Mesendoderm (in vitro differentiated cells): Measurements from ENCODE around the gene CFAP57.

ENCODE experiments used
- DNase-seq: peaks from one replicate; pipeline ENCODE4 v3.0.0; 2013
- H2AK5ac ChIP-seq: 2 replicates; pipeline ENCODE4 v1.6.1; 2013; ENCODE audit warnings: low read length, inconsistent platforms
- H2BK120ac ChIP-seq: 2 replicates; pipeline ENCODE4 v1.6.1; 2013; ENCODE audit warnings: low read depth, mild to moderate bottlenecking, low read length, moderate library complexity, mixed read lengths
- H2BK15ac ChIP-seq: replicated peaks from 2 replicates; pipeline ENCODE4 v1.6.1; 2013; ENCODE audit warnings: low read depth, mild to moderate bottlenecking, moderate library complexity
- H2BK5ac ChIP-seq: 2 replicates; pipeline ENCODE4 v1.6.1; 2013; ENCODE audit warnings: low read length, inconsistent platforms
- H3K18ac ChIP-seq: 2 replicates; pipeline ENCODE4 v1.6.1; 2013; ENCODE audit warnings: mild to moderate bottlenecking, low read length, mixed read lengths
- H3K23ac ChIP-seq: one replicate; pipeline ENCODE4 v1.6.1; 2013; ENCODE audit warnings: low read length
- H3K27ac ChIP-seq: 2 replicates; pipeline ENCODE4 v1.5.1; 2013; ENCODE audit warnings: low read depth, mild to moderate bottlenecking, inconsistent platforms, low read length, moderate library complexity
- H3K27me3 ChIP-seq: 2 replicates; pipeline ENCODE4 v1.6.1; 2013; ENCODE audit warnings: low read length, control low read depth, mild to moderate bottlenecking, inconsistent platforms; ENCODE audit not compliant: insufficient read depth, poor library complexity
- H3K36me3 ChIP-seq: 2 replicates; pipeline ENCODE4 v1.6.1; 2013; ENCODE audit warnings: low read length, inconsistent platforms; ENCODE audit not compliant: control insufficient read depth, insufficient read depth
- H3K4ac ChIP-seq: one replicate; pipeline ENCODE4 v1.6.1; 2013; ENCODE audit warnings: low read depth, mild to moderate bottlenecking, low read length, moderate library complexity
- H3K4me1 ChIP-seq: 2 replicates; pipeline ENCODE4 v1.6.1; 2013; ENCODE audit warnings: low read depth, low read length, inconsistent platforms; ENCODE audit not compliant: control insufficient read depth
- H3K4me2 ChIP-seq: 2 replicates; pipeline ENCODE4 v1.6.1; 2013; ENCODE audit warnings: low read length
- H3K4me3 ChIP-seq: 2 replicates; pipeline ENCODE4 v1.5.1; 2013; ENCODE audit warnings: mild to moderate bottlenecking, low read length
- H3K56ac ChIP-seq: one replicate; pipeline ENCODE4 v1.6.1; 2013; ENCODE audit warnings: low read length
- H3K79me1 ChIP-seq: 2 replicates; pipeline ENCODE4 v1.6.1; 2013; ENCODE audit warnings: low read length, inconsistent platforms
- H3K79me2 ChIP-seq: 2 replicates; pipeline ENCODE4 v1.6.1; 2013; ENCODE audit warnings: mild to moderate bottlenecking, low read length; ENCODE audit not compliant: control insufficient read depth, insufficient read depth
- H3K9ac ChIP-seq: 2 replicates; pipeline ENCODE4 v1.6.1; 2013; ENCODE audit warnings: low read length, inconsistent platforms
- H4K5ac ChIP-seq: one replicate; pipeline ENCODE4 v1.6.1; 2013; ENCODE audit warnings: low read length
- H4K8ac ChIP-seq: one replicate; pipeline ENCODE4 v1.6.1; 2013; ENCODE audit warnings: low read depth, mild to moderate bottlenecking, control low read depth, low read length, moderate library complexity
- WGBS: extraction: QIAGEN DNeasy Blood & Tissue Kit; methylation state at CpG from one replicate; pipeline ENCODE4 v1.1.7; 2013; ENCODE audit warnings: low lambda C conversion rate, missing lambda C conversion rate; ENCODE audit not compliant: insufficient coverage; ENCODE audit errors: extremely low coverage; 5-methylcytosine and 5-hydroxymethylcytosine counted together

CFAP57 gene

DNA sequence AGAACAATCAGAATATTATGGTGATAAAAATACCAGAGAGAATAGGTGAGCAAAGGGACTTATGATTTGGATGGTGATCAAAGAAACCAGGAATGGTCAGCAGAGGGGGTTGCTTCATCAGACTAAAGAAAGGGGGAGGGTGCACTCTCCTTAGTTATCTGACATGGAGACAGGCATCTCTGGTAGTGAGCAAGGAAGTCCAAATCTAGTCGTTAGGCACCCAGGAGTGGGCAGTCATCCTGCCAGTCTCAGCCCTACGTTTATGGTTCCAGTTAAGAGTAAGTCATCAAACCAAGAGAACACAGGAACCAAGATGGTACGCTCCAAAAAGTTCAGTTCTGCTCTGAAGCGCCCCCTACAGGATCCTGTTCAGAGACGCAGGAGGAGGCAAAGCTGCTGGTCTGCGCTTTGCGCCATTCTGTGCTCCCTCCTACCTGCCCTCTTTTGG, 28.7 kb upstream of the CFAP57 start:
- no peak overlapping the region for H3K4me3 ChIP-seq
- DNase-seq: peak; percentile 82
- H3K4ac ChIP-seq: no peak overlapping the region
- H2BK120ac ChIP-seq: no peak overlapping the region
- H3K79me1 ChIP-seq: no peaks in the 10 kb centered on the region
- no peak overlapping the region for H3K4me2 ChIP-seq
- H2BK5ac ChIP-seq: no peak overlapping the region
- no CpG with 5 or more reads among the region's 7 CpGs for WGBS
- no peaks in the 10 kb centered on the region for H3K4me1 ChIP-seq
- no peak overlapping the region for H3K18ac ChIP-seq
- no peak overlapping the region for H3K23ac ChIP-seq
- H3K27ac ChIP-seq: no peak overlapping the region
- no peaks in the 10 kb centered on the region for H3K36me3 ChIP-seq
- no peak overlapping the region for H2BK15ac ChIP-seq
- H3K79me2 ChIP-seq: no peaks in the 10 kb centered on the region
- no peak overlapping the region for H3K56ac ChIP-seq
- H4K8ac ChIP-seq: no peak overlapping the region
- no peak overlapping the region for H2AK5ac ChIP-seq
- no peak overlapping the region for H3K9ac ChIP-seq
- no peaks in the 10 kb centered on the region for H3K27me3 ChIP-seq
- H4K5ac ChIP-seq: no peak overlapping the region

DNA sequence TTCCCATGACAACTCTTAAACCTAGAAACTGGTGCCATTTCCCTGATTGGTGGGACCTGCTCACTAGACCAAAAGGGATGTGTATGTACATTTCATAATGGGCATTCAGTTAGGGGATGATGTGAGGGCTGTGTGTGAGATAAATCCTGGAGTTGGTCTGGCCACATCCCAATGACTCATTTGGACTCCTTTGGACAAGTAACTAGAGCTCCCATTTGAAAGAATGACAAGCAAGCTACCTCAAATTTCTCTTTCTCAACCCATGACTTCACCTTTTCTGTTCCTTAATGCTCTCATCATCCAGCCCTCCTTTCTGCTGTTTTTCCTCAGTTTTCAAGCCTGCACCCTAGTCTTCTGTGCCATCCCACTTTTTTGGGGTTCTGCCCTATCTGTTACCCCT, 27.9 kb upstream of the CFAP57 start:
- no peak overlapping the region for H3K18ac ChIP-seq
- no peak overlapping the region for H3K56ac ChIP-seq
- H3K27ac ChIP-seq: no peak overlapping the region
- DNase-seq: no peak
- H3K4ac ChIP-seq: no peak overlapping the region
- no peaks in the 10 kb centered on the region for H3K36me3 ChIP-seq
- no peak overlapping the region for H3K4me3 ChIP-seq
- H2BK5ac ChIP-seq: no peak overlapping the region
- H4K8ac ChIP-seq: no peak overlapping the region
- no peak overlapping the region for H3K4me2 ChIP-seq
- no peaks in the 10 kb centered on the region for H3K79me1 ChIP-seq
- no peak overlapping the region for H2BK15ac ChIP-seq
- H4K5ac ChIP-seq: no peak overlapping the region
- H2AK5ac ChIP-seq: no peak overlapping the region
- H2BK120ac ChIP-seq: no peak overlapping the region
- no peaks in the 10 kb centered on the region for H3K27me3 ChIP-seq
- no peaks in the 10 kb centered on the region for H3K79me2 ChIP-seq
- no peaks in the 10 kb centered on the region for H3K4me1 ChIP-seq
- H3K9ac ChIP-seq: no peak overlapping the region
- no peak overlapping the region for H3K23ac ChIP-seq

DNA sequence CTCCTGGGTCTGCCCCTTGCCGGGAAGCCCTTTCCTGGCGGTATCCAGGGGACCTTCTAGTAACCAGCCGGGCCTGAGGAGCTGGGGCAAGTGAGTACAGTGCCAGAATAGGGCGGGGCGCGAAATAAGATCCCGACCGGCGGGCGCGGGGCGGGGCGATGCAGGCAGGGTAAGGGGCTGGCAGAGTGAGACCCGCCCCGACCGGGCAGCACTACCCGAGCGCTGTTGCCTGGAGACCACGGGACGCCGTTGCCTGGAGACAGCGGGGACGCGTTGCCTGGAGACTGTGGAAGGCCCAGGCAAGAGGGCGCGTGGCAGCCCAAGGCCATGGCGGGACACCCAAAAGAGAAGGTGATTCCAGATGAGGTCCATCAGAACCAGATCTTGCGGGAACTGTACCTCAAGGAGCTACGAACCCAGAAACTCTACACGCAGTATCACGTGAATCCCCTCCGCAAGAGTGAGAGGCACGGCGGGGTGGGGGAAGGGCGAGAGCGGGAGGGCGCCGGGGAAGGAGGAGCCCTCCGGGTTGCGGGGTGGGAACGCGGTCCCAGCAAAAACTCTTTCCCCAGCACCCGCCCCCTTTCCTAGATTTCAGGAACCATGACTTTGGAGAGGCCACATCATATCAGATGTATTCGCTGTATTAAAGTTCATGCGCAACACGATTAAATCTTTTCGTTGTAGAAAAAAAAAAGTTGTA, 24.4 kb upstream of the CFAP57 start:
- H4K8ac ChIP-seq: no peak overlapping the region
- H3K27ac ChIP-seq: no peak overlapping the region
- no peaks in the 10 kb centered on the region for H3K36me3 ChIP-seq
- H3K27me3 ChIP-seq: no peaks in the 10 kb centered on the region
- DNase-seq: peak; percentile 99
- no peak overlapping the region for H3K4ac ChIP-seq
- no peaks in the 10 kb centered on the region for H3K79me1 ChIP-seq
- H2BK5ac ChIP-seq: no peak overlapping the region
- WGBS: no CpG with 5 or more reads among the region's 47 CpGs
- no peaks in the 10 kb centered on the region for H3K4me1 ChIP-seq
- no peak overlapping the region for H3K56ac ChIP-seq
- no peak overlapping the region for H3K9ac ChIP-seq
- H3K4me3 ChIP-seq: peak overlapping the region; percentile 46
- H3K79me2 ChIP-seq: no peaks in the 10 kb centered on the region
- no peak overlapping the region for H3K23ac ChIP-seq
- H3K18ac ChIP-seq: no peak overlapping the region
- no peak overlapping the region for H2BK15ac ChIP-seq
- H3K4me2 ChIP-seq: peak overlapping the region; percentile 88
- H4K5ac ChIP-seq: no peak overlapping the region
- H2BK120ac ChIP-seq: no peak overlapping the region
- no peak overlapping the region for H2AK5ac ChIP-seq

DNA sequence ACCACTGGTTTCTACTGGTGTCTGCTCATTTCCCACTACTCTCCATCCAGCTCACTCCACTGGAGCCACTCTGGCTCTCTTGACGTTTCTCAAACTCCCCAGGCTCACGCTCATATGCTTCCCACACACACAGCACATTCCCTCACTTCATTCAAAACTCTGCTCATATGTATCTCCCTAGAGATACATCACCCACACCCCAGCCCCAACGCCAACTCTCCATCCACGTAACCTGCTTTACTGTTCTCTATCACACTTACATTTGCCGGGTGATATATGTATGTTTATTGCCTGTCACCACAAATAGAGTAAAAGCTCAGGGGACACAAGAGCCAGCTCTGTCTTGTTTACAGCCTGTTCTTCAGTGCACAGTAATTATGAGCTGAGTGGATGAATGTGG, 22.2 kb upstream of the CFAP57 start:
- Histone ChIP-seq H3K27ac (no peak overlapping the region), H4K5ac (no peak overlapping the region), H3K4me1 (no peaks in the 10 kb centered on the region), H3K79me2 (no peaks in the 10 kb centered on the region), H3K4me3 (no peak overlapping the region), H3K36me3 (no peaks in the 10 kb centered on the region), H4K8ac (no peak overlapping the region), H3K56ac (no peak overlapping the region), H3K23ac (no peak overlapping the region), H3K27me3 (no peaks in the 10 kb centered on the region), H2BK15ac (no peak overlapping the region), H3K18ac (no peak overlapping the region), H3K79me1 (no peaks in the 10 kb centered on the region), H2BK5ac (no peak overlapping the region), H3K4me2 (no peak overlapping the region), H3K9ac (no peak overlapping the region), H3K4ac (no peak overlapping the region), H2BK120ac (no peak overlapping the region), H2AK5ac (no peak overlapping the region)
- no CpG with 5 or more reads among the region's 5 CpGs for WGBS
- DNase-seq: no peak

DNA sequence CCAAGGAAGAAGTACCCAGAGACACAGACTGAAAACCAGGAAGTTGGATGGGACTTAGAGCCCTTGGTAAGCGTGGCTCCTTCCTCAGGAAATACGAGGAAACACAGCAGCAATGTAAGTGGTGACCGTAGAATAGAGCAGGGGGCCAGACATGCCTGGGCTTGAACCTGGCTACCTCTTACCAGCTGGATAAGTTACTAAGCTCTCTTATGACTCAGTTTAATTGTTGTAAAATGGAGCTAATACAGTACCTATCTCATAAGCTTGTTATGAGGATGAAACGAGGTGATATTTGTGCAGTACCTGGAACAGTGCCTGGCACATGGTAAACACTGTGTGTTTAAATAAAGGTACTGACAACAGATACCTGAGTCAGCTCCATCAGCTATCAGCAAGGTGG, 19.3 kb upstream of the CFAP57 start:
- no peak overlapping the region for H2BK15ac ChIP-seq
- H3K4me3 ChIP-seq: no peak overlapping the region
- H3K4me2 ChIP-seq: no peak overlapping the region
- peak overlapping the region; percentile 66 for H2BK120ac ChIP-seq
- H3K9ac ChIP-seq: no peak overlapping the region
- no peaks in the 10 kb centered on the region for H3K36me3 ChIP-seq
- H3K79me1 ChIP-seq: no peaks in the 10 kb centered on the region
- no peaks in the 10 kb centered on the region for H3K27me3 ChIP-seq
- H3K18ac ChIP-seq: no peak overlapping the region
- H4K5ac ChIP-seq: no peak overlapping the region
- H3K4ac ChIP-seq: no peak overlapping the region
- H3K56ac ChIP-seq: peak overlapping the region; percentile 22
- no peaks in the 10 kb centered on the region for H3K4me1 ChIP-seq
- WGBS: no CpG with 5 or more reads among the region's 4 CpGs
- peak; percentile 30 for DNase-seq
- H2BK5ac ChIP-seq: no peak overlapping the region
- H4K8ac ChIP-seq: no peak overlapping the region
- H3K27ac ChIP-seq: no peak overlapping the region
- H3K23ac ChIP-seq: no peak overlapping the region
- no peak overlapping the region for H2AK5ac ChIP-seq
- H3K79me2 ChIP-seq: no peaks in the 10 kb centered on the region

GRCh38 chr1:43153443-43153842, 18.7 kb upstream of the CFAP57 start:
- Histone ChIP-seq H3K79me1 (no peaks in the 10 kb centered on the region), H3K4ac (no peak overlapping the region), H3K36me3 (no peaks in the 10 kb centered on the region), H4K8ac (no peak overlapping the region), H2AK5ac (no peak overlapping the region), H3K79me2 (no peaks in the 10 kb centered on the region), H3K4me2 (no peak overlapping the region), H3K4me3 (no peak overlapping the region), H2BK15ac (no peak overlapping the region), H3K27ac (no peak overlapping the region), H3K18ac (no peak overlapping the region), H4K5ac (no peak overlapping the region), H3K27me3 (no peaks in the 10 kb centered on the region), H3K56ac (no peak overlapping the region), H2BK120ac (no peak overlapping the region), H3K23ac (no peak overlapping the region), H2BK5ac (no peak overlapping the region), H3K4me1 (no peaks in the 10 kb centered on the region), H3K9ac (no peak overlapping the region)
- no CpG with 5 or more reads among the region's 6 CpGs for WGBS
- no peak for DNase-seq
